Heart left ventricle (tissue), 13 donors: ENCODE data around the gene KIF24.

Experiments
- POLR2A ChIP-seq, 2 donors: fragments of 450-650 bp; IDR thresholded peaks; one replicate each; pipeline ENCODE4 v1.6.1; 2017; ENCODE audit warnings: antibody characterized with exemption in 2 of 2, mild to moderate bottlenecking in 2 of 2, moderate library complexity in 2 of 2
- TF ChIP-seq, protein P1 (sequence below), 12 donors: fragments of 200-600 bp; sonication (generic) in 4 of 12; IDR thresholded peaks; one replicate each; pipeline versions ENCODE4 v1.5.0 to v1.8.0; 2018 to 2022; ENCODE audit warnings: antibody characterized with exemption in 12 of 12, mild to moderate bottlenecking in 5 of 12
- donor health status: ischemic (EF 13 %, LVEDD 7.1; RV severe dilation, severe dysfunction).
- donor health status: DM: no; HTN: yes; CAD: no.
- donor health status: DM: no; HTN: no; CAD: no.
- donor health status: ischemic (EF 25% LVEDD 6.9; RV normal size, moderate dysfunction).
- donor health status: ischemic (EF 25% LVEDD 5.7; RV mildly dilated, moderate dysfunction).
- donor health status: ischemic (EF 35%, LVEDD 5.7; RV mildly dilated, moderate dysfunction).
- donor health status: nonischemic (EF 11% LVEDD 7.7; RV severe dilation, severe dysfunction).
- donor health status: DM: yes; HTN: yes; CAD: no.
- donor health status: PGD.
- donor health status: ischemic (EF 29% LVEDD 5.4; RV normal size, mild dysfunction).
- donor health status: nonischemic (EF 23%, LVEDD 6.1; RV moderate dilation, normal function).

GRCh38 chr9:34289159-34289558 lies 39.9 kb downstream of the KIF24 start:
- TF ChIP-seq POLR2A (IDR thresholded peaks at IDR 0.05) = no peak
- TF ChIP-seq, protein P1, sequence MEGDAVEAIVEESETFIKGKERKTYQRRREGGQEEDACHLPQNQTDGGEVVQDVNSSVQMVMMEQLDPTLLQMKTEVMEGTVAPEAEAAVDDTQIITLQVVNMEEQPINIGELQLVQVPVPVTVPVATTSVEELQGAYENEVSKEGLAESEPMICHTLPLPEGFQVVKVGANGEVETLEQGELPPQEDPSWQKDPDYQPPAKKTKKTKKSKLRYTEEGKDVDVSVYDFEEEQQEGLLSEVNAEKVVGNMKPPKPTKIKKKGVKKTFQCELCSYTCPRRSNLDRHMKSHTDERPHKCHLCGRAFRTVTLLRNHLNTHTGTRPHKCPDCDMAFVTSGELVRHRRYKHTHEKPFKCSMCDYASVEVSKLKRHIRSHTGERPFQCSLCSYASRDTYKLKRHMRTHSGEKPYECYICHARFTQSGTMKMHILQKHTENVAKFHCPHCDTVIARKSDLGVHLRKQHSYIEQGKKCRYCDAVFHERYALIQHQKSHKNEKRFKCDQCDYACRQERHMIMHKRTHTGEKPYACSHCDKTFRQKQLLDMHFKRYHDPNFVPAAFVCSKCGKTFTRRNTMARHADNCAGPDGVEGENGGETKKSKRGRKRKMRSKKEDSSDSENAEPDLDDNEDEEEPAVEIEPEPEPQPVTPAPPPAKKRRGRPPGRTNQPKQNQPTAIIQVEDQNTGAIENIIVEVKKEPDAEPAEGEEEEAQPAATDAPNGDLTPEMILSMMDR (IDR thresholded peaks at IDR 0.05) = no peak
